Right lobe of liver (tissue), 4 donors: ENCODE data around the gene DUSP2.

Experiments used
- CTCF ChIP-seq, 4 donors: fragments of 200-600 bp in 3 of 4; fragments of 450-650 bp in 1 of 4; IDR thresholded peaks; one replicate each; pipeline versions ENCODE4 v1.5.1 to v1.8.0; 2016 to 2022; ENCODE audit warnings: antibody characterized with exemption in 4 of 4, mild to moderate bottlenecking in 2 of 4
- POLR2A ChIP-seq: fragments of 450-650 bp; IDR thresholded peaks from one replicate; pipeline ENCODE4 v1.6.1; 2017; ENCODE audit warnings: antibody characterized with exemption, mild to moderate bottlenecking
- donor health status: DM: no; HTN: no; CAD: no.
- donor health status: DM: no; HTN: no; CAD: no.
- donor health status: DM: no; HTN: yes; CAD: no.

DNA sequence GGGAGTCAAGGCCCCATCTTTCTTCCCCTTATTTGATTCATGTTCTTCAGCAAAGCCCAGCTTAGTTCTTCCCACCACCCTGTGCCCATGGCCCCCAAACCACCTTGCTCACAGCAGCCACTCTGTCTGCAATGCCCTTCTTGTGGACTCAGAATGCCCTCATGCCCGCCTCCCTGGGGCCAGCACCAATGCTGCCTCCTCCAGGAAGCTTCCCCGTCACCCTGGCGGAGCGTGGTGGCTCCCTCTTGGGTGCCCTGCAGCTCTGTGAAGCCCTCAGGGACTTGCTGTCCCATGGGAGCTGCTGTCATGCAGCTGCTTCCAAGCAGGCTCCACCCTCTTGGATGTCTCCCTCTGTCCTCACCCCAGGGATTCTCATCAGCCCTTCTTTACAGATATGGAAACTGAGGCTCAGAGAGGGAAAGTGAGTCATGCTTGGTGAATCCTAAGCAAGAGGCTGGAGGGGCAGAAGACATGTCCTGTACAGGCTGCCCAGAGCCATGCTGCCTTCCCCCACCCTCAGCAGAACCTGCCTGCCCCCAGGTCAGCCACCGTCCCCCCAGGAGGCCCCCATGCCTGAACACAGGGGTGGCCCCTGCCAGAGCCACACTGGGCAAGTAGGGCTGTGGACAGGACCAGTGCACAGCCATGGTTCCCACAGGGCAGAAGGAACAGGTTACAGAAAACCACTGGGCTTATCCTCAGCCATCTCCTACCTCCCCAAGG lies 11.8 kb upstream of the DUSP2 start:
- TF ChIP-seq CTCF (IDR thresholded peaks at IDR 0.05) (no peak), POLR2A (no peak)
